Ishikawa (cell line): ENCODE measurements around the gene WNT6.

Experiments used
- TAF1 ChIP-seq: IDR thresholded peaks from 2 replicates; pipeline ENCODE4 v1.6.1; 2012; ENCODE audit warnings: low read depth, mild to moderate bottlenecking
- TF ChIP-seq, protein P1 (sequence below): IDR thresholded peaks from 2 replicates; pipeline ENCODE4 v1.6.1; 2012; ENCODE audit warnings: low read depth, mild to moderate bottlenecking

DNA sequence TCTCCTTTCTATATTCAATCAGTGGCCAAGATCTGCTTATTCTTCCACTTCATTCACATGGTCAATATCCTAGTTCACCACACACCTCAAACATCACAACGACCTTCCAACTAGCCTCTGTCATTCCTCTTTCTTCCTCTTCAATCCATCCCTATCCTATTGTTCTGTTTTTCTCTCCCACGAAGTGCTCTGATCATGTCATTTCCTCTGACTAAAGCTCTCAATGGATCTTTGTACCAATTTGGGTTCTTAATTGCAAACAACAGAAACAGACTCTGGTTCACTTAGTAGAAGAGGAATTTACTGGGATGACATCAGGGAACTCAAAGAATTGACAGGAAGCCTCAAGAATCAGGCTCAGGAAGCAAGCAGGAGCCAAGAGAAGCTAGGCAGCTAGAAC is 44.6 kb downstream of the WNT6 start:
- TF ChIP-seq, protein P1, sequence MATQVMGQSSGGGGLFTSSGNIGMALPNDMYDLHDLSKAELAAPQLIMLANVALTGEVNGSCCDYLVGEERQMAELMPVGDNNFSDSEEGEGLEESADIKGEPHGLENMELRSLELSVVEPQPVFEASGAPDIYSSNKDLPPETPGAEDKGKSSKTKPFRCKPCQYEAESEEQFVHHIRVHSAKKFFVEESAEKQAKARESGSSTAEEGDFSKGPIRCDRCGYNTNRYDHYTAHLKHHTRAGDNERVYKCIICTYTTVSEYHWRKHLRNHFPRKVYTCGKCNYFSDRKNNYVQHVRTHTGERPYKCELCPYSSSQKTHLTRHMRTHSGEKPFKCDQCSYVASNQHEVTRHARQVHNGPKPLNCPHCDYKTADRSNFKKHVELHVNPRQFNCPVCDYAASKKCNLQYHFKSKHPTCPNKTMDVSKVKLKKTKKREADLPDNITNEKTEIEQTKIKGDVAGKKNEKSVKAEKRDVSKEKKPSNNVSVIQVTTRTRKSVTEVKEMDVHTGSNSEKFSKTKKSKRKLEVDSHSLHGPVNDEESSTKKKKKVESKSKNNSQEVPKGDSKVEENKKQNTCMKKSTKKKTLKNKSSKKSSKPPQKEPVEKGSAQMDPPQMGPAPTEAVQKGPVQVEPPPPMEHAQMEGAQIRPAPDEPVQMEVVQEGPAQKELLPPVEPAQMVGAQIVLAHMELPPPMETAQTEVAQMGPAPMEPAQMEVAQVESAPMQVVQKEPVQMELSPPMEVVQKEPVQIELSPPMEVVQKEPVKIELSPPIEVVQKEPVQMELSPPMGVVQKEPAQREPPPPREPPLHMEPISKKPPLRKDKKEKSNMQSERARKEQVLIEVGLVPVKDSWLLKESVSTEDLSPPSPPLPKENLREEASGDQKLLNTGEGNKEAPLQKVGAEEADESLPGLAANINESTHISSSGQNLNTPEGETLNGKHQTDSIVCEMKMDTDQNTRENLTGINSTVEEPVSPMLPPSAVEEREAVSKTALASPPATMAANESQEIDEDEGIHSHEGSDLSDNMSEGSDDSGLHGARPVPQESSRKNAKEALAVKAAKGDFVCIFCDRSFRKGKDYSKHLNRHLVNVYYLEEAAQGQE, result no peak
- no peak for TF ChIP-seq TAF1
